ENCODE measurements around the gene RAB40C.

RAB40C gene

GRCh38 chr16:616733-617586, 27.1 kb downstream of the RAB40C start:
- no peak for DNase-seq (ENCODE audit: low read depth, low spot score)

GRCh38 chr16:617855-618254, 28.0 kb downstream of the RAB40C start:
- no peak for DNase-seq (ENCODE audit: low read depth, low spot score)

- DNase-seq (ENCODE audit: low read depth, low spot score): no peak
These were observed 29.7 kb downstream of the RAB40C start for GRCh38 chr16:619476-620100.

DNA sequence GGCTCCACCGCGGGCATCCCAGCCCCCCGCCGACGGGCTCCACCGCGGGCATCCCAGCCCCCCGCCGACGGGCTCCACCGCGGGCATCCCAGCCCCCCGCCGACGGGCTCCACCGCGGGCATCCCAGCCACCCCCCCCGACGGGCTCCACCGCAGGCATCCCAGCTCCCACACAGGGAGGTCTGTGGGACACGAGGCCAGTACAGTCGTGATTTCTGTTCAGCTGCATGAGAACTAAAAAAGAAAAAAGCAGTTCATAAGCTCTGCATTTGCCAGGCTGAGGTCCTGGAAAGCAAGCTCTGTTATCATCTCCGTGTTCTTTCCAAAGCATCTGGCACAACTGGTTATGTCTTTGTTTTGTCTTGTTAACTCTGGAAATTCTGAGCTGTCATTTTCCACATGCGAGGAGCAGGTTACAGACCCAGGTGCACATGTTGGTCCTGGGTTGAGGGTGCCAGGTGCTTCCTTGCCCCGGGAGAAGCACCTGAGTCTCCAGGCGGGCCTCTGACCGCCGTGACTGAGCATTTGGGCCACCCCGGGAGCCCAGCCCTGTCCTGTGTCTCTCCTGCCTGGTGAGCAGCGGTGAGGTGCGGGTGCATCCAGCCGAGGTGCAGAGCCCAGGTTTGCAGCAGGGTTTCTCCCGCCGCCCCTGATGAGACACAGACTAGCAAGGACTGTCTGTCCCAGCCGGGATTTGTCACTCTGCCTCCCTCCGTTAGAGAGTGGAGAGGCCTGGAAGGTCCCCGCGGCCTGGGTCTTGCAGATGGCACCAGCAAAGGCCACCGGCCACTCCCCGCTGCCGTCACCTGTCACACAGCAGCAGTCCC, 31.0 kb downstream of the RAB40C start:
- DNase-seq (ENCODE audit: low read depth, low spot score): no peak

DNA sequence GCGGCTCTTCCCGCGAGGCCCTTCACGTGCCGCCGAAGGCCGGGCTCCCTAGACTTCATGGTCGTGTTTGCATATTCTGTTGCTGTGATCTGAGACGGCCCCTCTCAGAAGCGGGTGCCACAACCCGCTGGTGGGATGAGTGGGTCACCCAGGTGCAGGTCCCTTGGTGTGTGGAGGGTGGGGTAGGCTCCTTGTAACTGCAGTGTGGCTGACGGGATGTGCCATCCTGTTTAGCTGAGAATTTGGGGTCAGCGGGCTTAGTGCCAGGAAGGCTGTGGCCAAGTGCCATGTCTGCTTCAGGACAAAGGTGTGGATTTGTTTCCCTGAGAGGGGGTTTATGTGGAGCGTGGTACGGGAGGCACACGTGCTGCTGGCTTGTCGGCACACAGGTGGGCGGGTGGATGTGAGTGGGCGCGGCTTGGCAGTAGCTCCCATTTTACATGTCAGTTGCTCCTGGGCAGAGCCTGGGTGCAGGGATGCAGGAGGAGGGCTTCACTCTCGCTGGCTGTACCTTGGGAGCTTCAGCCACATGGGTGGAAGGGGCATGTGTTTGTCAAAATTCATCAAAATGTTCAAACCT, 31.8 kb downstream of the RAB40C start:
- no peak for DNase-seq (ENCODE audit: low read depth, low spot score)

- no peak for DNase-seq (ENCODE audit: low read depth, low spot score)
These were observed 33.0 kb downstream of the RAB40C start for GRCh38 chr16:622920-623280.

DNA sequence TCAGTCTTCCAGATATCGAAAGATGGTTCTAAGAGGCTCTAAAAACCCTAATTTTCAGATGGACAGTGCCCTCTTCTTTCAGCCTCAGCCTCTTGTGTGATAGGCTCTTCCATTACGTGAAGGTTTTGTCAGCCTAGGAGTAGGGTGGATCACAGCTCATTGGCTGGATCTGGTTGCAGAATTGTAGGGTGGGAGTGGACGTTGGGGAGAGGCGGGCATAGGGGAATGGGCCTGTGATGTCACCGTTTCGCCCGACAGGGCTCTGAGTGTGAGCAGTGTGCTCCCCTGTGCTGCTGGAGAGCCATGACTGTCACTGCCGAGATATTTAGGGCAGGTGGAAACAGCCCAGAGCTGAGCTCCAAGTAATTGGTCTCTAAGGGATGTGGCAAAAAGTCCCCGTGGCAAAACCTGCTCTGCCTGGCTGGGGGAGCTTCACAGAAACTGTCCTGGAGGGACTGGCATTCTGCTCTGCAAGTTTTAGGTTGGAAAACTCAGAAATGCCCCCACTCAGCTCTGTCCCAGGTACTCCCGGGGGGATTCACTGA, 34.7 kb downstream of the RAB40C start:
- no peak for DNase-seq (ENCODE audit: low read depth, low spot score)

DNA sequence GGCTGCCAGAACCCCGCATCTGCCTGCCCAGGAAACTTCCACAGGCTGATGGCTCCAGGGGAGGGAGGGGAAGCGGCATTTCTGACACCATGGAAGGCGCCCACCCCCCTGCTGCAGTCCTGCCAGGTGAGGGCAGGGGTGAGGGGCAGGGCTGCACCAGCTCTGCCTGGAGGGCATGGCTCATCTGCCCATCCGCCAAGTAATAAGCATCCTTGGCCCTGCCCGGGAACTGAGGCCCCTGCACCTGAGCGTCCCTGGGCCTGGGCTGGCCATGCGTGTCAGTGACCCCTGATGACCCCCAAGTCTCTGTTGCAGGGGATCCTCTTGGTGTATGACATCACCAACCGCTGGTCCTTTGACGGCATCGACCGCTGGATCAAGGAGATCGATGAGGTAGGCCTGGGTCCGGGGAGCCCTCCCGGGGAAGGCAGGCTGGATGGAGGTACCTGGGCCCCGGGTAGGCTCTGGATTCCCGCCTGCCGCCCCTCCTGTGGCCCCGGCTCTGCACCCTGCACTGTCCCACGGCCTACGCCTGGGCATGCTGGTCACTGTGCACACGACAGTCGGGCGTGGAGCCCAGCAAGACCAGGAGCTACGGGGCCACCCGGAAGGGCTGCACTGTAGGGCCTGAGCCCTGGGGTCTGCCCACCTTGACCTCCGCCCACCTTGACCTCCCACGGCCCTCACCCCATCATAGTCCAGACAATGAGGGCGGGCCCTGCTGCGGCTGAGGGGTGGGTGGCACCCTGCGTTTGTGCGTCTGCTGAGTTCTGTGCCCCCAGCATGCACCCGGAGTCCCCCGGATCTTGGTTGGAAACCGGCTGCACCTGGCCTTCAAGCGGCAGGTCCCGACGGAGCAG, 35.5 kb downstream of the RAB40C start:
- DNase-seq (ENCODE audit: low read depth, low spot score): no peak

DNA sequence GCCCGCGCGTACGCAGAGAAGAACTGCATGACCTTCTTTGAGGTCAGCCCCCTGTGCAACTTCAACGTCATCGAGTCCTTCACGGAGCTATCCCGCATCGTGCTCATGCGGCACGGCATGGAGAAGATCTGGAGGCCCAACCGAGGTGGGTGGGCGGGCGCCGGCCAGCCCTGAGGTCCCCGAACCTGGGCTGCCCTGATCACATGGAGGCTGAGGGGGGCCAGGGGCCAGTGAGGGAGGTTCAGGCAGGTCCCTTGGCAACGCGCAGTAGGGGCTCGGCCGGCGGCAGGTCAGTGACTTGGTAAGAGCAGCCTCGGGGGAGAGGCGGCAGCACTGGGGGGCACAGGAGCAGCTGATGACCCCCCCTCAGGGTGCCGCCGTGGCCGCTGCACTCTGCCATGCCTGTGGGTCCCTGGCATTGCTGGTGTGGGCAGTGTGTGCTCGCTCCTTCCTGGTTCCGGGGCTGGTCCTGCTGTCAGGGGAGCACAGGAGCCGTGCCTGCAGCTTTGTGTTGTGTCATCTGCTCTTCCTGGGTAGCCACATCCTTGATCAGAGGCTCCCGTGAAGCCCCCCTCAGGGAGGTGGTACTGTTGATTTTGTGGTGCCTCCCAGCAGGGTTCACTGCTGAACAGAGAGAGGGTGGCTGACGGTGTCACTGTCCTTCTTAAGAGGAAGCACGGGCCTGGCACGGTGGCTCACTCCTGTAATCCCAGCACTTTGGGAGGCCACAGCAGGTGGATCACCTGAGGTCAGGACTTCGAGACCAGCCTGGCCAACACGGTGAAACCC, 36.3 kb downstream of the RAB40C start:
- DNase-seq (ENCODE audit: low read depth, low spot score): no peak

DNA sequence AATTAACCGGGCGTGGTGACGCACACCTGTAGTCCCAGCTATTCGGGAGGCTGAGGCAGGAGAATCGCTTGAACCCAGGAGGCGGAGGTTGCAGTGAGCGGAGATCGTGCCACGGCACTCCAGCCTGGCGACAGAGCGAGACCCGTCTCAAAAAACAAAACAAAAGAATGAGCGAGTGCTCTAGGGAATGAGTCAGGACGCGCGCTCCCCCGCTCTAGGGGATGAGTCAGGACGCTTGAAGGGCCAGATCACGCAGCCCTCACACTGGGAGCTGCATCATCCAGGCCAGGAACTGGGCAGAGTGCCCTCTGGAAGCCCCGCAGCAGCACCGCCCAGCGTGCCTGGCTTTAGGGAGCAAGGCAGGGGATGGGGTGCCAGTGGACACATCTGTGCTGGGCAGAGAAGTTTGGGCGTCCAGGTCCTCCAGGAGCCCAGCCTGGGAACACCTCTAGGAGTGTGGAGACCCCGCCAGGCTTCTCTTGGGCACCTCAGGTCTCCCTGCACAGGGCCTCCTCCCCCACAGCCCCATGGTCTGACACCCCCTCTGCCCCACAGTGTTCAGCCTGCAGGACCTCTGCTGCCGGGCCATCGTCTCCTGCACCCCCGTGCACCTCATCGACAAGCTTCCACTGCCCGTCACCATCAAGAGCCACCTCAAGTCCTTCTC, 37.1 kb downstream of the RAB40C start:
- DNase-seq (ENCODE audit: low read depth, low spot score): no peak

GRCh38 chr16:627454-628239, 37.8 kb downstream of the RAB40C start:
- no peak for DNase-seq (ENCODE audit: low read depth, low spot score)

DNA sequence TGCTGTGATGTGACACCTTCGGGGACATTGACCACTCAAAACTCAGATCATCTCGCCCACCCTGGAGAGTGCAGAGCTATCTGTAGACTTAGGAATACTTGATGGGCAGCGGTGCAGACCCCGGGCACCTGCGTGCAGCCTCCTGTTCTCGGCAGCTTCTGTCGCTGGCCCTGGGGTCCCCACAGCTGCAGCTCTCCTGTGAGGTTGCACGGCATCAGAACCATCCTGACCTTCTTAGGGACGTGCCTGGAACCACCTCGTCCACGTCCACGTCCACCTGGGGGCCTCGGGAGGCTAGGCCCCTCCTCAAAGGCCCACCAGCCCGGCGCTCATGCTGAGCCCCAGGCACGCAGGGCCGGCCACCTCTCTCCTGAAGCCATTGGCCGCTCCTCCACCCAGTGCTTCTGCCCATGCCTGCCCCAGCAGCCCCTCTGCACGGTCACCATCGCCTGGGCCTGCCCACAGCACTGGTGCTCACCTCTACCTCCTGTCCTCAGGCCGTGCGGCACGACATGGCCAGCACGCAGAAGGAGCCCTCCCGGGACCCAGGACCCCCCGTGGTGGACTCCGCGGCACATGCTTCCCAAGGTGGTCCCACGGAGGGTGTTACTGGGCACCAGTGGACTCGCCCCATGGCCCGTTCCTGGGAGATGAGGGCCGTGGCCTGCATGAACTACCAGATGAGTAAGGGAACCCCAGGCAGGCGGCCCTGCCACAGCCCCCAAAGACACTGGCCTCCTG, 38.6 kb downstream of the RAB40C start:
- no peak for DNase-seq (ENCODE audit: low read depth, low spot score)

DNA sequence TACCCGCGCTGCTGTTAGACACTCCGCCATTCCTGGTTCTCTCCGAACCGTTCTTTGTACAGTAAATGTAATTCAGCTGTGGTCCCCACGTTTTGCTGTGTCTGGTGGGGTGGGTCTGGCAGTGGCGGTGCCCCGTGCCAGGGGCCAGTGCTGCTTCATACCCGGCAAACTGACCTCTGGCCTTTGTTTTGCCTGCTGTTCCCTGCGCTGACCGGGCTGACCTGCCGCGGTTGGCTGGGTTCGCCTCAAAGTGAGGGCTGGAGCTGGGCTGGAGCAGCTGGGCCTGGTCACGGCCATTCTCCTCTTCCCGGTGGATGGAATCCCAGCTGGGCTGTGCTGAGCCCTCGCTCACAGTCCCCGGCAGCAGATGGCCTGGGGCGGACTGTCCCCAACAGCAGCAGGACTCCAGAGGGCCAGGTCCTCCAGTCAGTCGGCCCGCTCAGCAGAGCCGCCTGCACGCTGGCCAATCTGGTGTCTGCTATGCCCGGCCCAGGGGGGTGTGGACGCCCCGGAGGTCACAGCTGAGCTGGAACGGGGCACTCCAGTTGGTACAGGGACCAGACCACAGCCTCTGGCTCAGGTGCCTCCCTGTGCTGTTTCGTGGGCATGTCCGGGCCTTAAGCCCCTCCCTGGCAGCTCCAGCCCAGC, 39.4 kb downstream of the RAB40C start:
- peak; percentile 89 for DNase-seq (ENCODE audit: low read depth, low spot score)

DNA sequence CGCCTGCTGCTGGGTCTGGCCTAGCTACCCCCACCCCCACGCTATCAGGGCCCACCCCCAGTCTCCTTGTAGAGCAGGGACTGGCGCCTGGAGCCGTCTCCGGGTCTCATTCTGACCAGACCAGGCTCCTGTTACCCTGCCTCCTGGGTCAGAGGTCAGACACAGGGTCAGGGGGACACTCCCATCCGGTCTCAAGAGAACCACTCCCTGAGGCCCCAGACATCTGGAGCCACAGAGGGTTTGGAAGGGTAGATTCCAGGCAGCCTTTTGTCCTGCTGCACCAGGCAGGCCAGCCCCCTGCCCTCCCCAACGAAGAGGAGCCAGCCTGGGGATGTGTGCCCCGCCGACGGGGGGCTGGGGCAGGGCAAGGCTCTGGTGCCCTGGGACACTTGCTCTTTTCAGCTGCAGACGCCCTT, 40.0 kb downstream of the RAB40C start:
- DNase-seq (ENCODE audit: low read depth, low spot score): no peak

GRCh38 chr16:630249-630814, 40.5 kb downstream of the RAB40C start:
- DNase-seq (ENCODE audit: low read depth, low spot score): no peak

GRCh38 chr16:630815-631405, 41.0 kb downstream of the RAB40C start, which contains the start of gene WFIKKN1:
TSS of gene WFIKKN1 (plus strand) at chr16:630985. CDS start at chr16:631254, 269 bp downstream.
- DNase-seq (ENCODE audit: low read depth, low spot score): peak; percentile 70

Data from ELF-1 (cell line).